Loucy (cell line): ENCODE results near the gene SPOCK3.

Source experiments
- H2AFZ ChIP-seq: fragments of 200-600 bp; sonication (generic); 2 replicates; pipeline ENCODE4 v1.6.0; 2016; ENCODE audit warnings: antibody characterized with exemption, mild to moderate bottlenecking, low read length, moderate library complexity
- H3F3A ChIP-seq: fragments of 200-600 bp; 2 replicates; pipeline ENCODE4 v1.6.0; 2016; ENCODE audit warnings: antibody characterized with exemption, low read depth, mild to moderate bottlenecking
- H3K27me3 ChIP-seq: fragments of 200-600 bp; sonication (generic); 2 replicates; pipeline ENCODE4 v1.6.1; 2014; ENCODE audit warnings: low read length, mild to moderate bottlenecking; ENCODE audit not compliant: insufficient read depth, poor library complexity, severe bottlenecking
- H3K36me3 ChIP-seq: fragments of 200-600 bp; sonication (generic); 2 replicates; pipeline ENCODE4 v1.6.1; 2016; ENCODE audit warnings: low read length; ENCODE audit not compliant: insufficient read depth
- H3K4me1 ChIP-seq: fragments of 200-600 bp; sonication (generic); 2 replicates; pipeline ENCODE4 v1.5.1; 2014; ENCODE audit warnings: low read length, mild to moderate bottlenecking; ENCODE audit not compliant: insufficient read depth, poor library complexity, severe bottlenecking
- H3K4me2 ChIP-seq: fragments of 200-600 bp; sonication (generic); 2 replicates; pipeline ENCODE4 v1.6.0; 2014; ENCODE audit warnings: antibody characterized with exemption, low read length, low read depth, mild to moderate bottlenecking; ENCODE audit not compliant: poor library complexity, severe bottlenecking
- H3K4me3 ChIP-seq: fragments of 200-600 bp; sonication (generic); 2 replicates; pipeline ENCODE4 v1.5.1; 2014; ENCODE audit warnings: low read length, mild to moderate bottlenecking, mixed read lengths; ENCODE audit not compliant: poor library complexity, severe bottlenecking
- H3K79me2 ChIP-seq: fragments of 200-600 bp; sonication (generic); 2 replicates; pipeline ENCODE4 v1.6.1; 2014; ENCODE audit warnings: low read length; ENCODE audit not compliant: insufficient read depth
- H3K9ac ChIP-seq: fragments of 200-600 bp; sonication (generic); 2 replicates; pipeline ENCODE4 v1.6.0; 2014; ENCODE audit warnings: mild to moderate bottlenecking, low read depth, low read length, moderate library complexity; ENCODE audit not compliant: poor library complexity, severe bottlenecking
- H3K9me2 ChIP-seq: fragments of 200-600 bp; sonication (generic); replicated peaks from 2 replicates; pipeline ENCODE4 v1.6.1; 2016; ENCODE audit warnings: low read depth, low read length, mixed read lengths
- H3K9me3 ChIP-seq: fragments of 200-600 bp; sonication (generic); 2 replicates; pipeline ENCODE4 v1.6.1; 2014; ENCODE audit warnings: mild to moderate bottlenecking, antibody characterized with exemption, low read length, low read depth; ENCODE audit not compliant: insufficient read depth
- H4K20me1 ChIP-seq: fragments of 200-600 bp; sonication (generic); 2 replicates; pipeline ENCODE4 v1.6.0; 2014; ENCODE audit warnings: antibody characterized with exemption, low read length, mild to moderate bottlenecking; ENCODE audit not compliant: insufficient read depth, poor library complexity, severe bottlenecking
- CTCF ChIP-seq: fragments of 200-600 bp; sonication (generic); conservative IDR thresholded peaks from 2 replicates; pipeline ENCODE4 v1.5.1; 2014; ENCODE audit warnings: mild to moderate bottlenecking, antibody characterized with exemption, low read length
- EZH2phosphoT487 ChIP-seq: fragments of 200-600 bp; IDR thresholded peaks from 2 replicates; pipeline ENCODE4 v1.6.1; 2018; ENCODE audit warnings: antibody characterized with exemption, mild to moderate bottlenecking, moderate library complexity, borderline replicate concordance

SPOCK3 gene

GRCh38 chr4:167035390-167035789, 198.9 kb downstream of the SPOCK3 start:
- no peak overlapping the region for H2AFZ ChIP-seq
- H3K9ac ChIP-seq, result no peak overlapping the region
- H3K9me3 ChIP-seq, result no peaks in the 10 kb centered on the region
- TF ChIP-seq CTCF, result no peak
- TF ChIP-seq EZH2phosphoT487, result no peak
- H3K9me2 ChIP-seq, result no peaks in the 10 kb centered on the region
- no peak overlapping the region for H3K4me3 ChIP-seq
- no peaks in the 10 kb centered on the region for H3K36me3 ChIP-seq
- H3K4me2 ChIP-seq, result no peak overlapping the region
- H3K27me3 ChIP-seq, result no peaks in the 10 kb centered on the region
- H3F3A ChIP-seq, result no peaks in the 10 kb centered on the region
- H3K4me1 ChIP-seq, result no peaks in the 10 kb centered on the region
- H3K79me2 ChIP-seq, result no peaks in the 10 kb centered on the region
- H4K20me1 ChIP-seq, result no peaks in the 10 kb centered on the region

GRCh38 chr4:167034983-167035382, 199.3 kb downstream of the SPOCK3 start:
- Histone ChIP-seq H3K9ac (no peak overlapping the region), H3K4me1 (no peaks in the 10 kb centered on the region), H2AFZ (no peak overlapping the region), H3K9me2 (no peaks in the 10 kb centered on the region), H3K9me3 (no peaks in the 10 kb centered on the region), H3K4me3 (no peak overlapping the region), H3K27me3 (no peaks in the 10 kb centered on the region), H3K79me2 (no peaks in the 10 kb centered on the region), H3K36me3 (no peaks in the 10 kb centered on the region), H3F3A (no peaks in the 10 kb centered on the region), H4K20me1 (no peaks in the 10 kb centered on the region), H3K4me2 (no peak overlapping the region)
- no peak for TF ChIP-seq EZH2phosphoT487

- no peak overlapping the region for H3K4me3 ChIP-seq
These were observed 201.4 kb downstream of the SPOCK3 start for GRCh38 chr4:167032871-167033270.

More at GRCh38 chr4:167032871-167033270, 201.4 kb downstream of the SPOCK3 start:
- H3F3A ChIP-seq, result no peaks in the 10 kb centered on the region
- TF ChIP-seq CTCF, result no peak
- H3K9me2 ChIP-seq, result no peaks in the 10 kb centered on the region
- H3K36me3 ChIP-seq, result no peaks in the 10 kb centered on the region
- no peaks in the 10 kb centered on the region for H3K4me1 ChIP-seq
- no peak overlapping the region for H2AFZ ChIP-seq
- no peaks in the 10 kb centered on the region for H3K27me3 ChIP-seq
- H3K9me3 ChIP-seq, result no peaks in the 10 kb centered on the region
- H3K4me2 ChIP-seq, result no peak overlapping the region
- H4K20me1 ChIP-seq, result no peaks in the 10 kb centered on the region
- no peaks in the 10 kb centered on the region for H3K79me2 ChIP-seq
- no peak overlapping the region for H3K9ac ChIP-seq
